ENCODE measurements around the gene STX7. TPM values are rescaled to one million over a fixed set of nuclear protein-coding genes. Genes with fewer than 3 reads are reported as not detected.

STX7 gene
- total RNA-seq, 1 experiment from 2014 or later = 41.0 TPM

- H3K4me1 ChIP-seq = no peaks in the 10 kb centered on the region
- no TSS peak for BruUV-seq (replicated peaks)
- POLR2A ChIA-PET = no interaction called here
- no peaks in the 10 kb centered on the region for H3K27me3 ChIP-seq (replicated peaks; ENCODE audit: control insufficient read depth, insufficient read depth, low read length)
- H3K27me3 Mint-ChIP-seq (ENCODE audit: insufficient read depth, unreplicated experiment) = no peaks in the 10 kb centered on the region
- DNase-seq = no peak
- no peak for TF ChIP-seq CTCF (IDR thresholded peaks at IDR 0.05; ENCODE audit: insufficient read depth in 1 of 2, low read depth in 1 of 2, low read length in 1 of 2, severe bottlenecking in 1 of 2, unreplicated experiment in 1 of 2)
- CTCF ChIA-PET = no interaction called here
- no peaks in the 10 kb centered on the region for H3K9me3 Mint-ChIP-seq (ENCODE audit: unreplicated experiment)
- H3K4me3 ChIP-seq (ENCODE audit: low read depth, low read length) = no peak overlapping the region
- no peaks in the 10 kb centered on the region for H3K4me1 Mint-ChIP-seq (ENCODE audit: low read depth, unreplicated experiment)
- intact Hi-C loops (cut with micrococcal nuclease; ENCODE audit: unreplicated experiment) = loop anchor here (2.0 kb wide), 1 partner anchor 14 kb away; no protein-coding TSS in a partner anchor
- peaks cover 6% of the 10 kb centered on the region for H3K36me3 Mint-ChIP-seq (ENCODE audit: insufficient read depth, unreplicated experiment)
- no peak overlapping the region for H3K27ac Mint-ChIP-seq (ENCODE audit: unreplicated experiment)
- H3K9me3 ChIP-seq = no peaks in the 10 kb centered on the region
- no peaks in the 10 kb centered on the region for H3K36me3 ChIP-seq (ENCODE audit: control insufficient read depth, insufficient read depth, low read length)
- no peak overlapping the region for H3K4me3 Mint-ChIP-seq (ENCODE audit: unreplicated experiment)
Measured at GRCh38 chr6:132479131-132479530, 33.8 kb downstream of the STX7 start.

GRCh38 chr6:132478674-132479073 lies 34.2 kb downstream of the STX7 start:
- H3K9me3 ChIP-seq = no peaks in the 10 kb centered on the region
- no peaks in the 10 kb centered on the region for H3K36me3 ChIP-seq (ENCODE audit: control insufficient read depth, insufficient read depth, low read length)
- H3K9me3 Mint-ChIP-seq (ENCODE audit: unreplicated experiment) = no peaks in the 10 kb centered on the region
- H3K4me3 ChIP-seq (ENCODE audit: low read depth, low read length) = no peak overlapping the region
- no peaks in the 10 kb centered on the region for H3K27me3 ChIP-seq (replicated peaks; ENCODE audit: control insufficient read depth, insufficient read depth, low read length)
- no peak overlapping the region for H3K4me3 Mint-ChIP-seq (ENCODE audit: unreplicated experiment)
- no peak for TF ChIP-seq CTCF (IDR thresholded peaks at IDR 0.05; ENCODE audit: insufficient read depth in 1 of 2, low read depth in 1 of 2, low read length in 1 of 2, severe bottlenecking in 1 of 2, unreplicated experiment in 1 of 2)
- no peaks in the 10 kb centered on the region for H3K4me1 Mint-ChIP-seq (ENCODE audit: low read depth, unreplicated experiment)
- intact Hi-C loops (cut with micrococcal nuclease; ENCODE audit: unreplicated experiment) = loop anchor here (2.0 kb wide), 1 partner anchor 14 kb away; no protein-coding TSS in a partner anchor
- H3K36me3 Mint-ChIP-seq (ENCODE audit: insufficient read depth, unreplicated experiment) = peaks cover 6% of the 10 kb centered on the region
- no peak for DNase-seq
- CTCF ChIA-PET = no interaction called here
- POLR2A ChIA-PET = no interaction called here
- no peaks in the 10 kb centered on the region for H3K4me1 ChIP-seq
- H3K27ac Mint-ChIP-seq (ENCODE audit: unreplicated experiment) = no peak overlapping the region
- H3K27me3 Mint-ChIP-seq (ENCODE audit: insufficient read depth, unreplicated experiment) = no peaks in the 10 kb centered on the region
- no TSS peak for BruUV-seq (replicated peaks)

GRCh38 chr6:132478266-132478665 lies 34.6 kb downstream of the STX7 start:
- H3K4me3 ChIP-seq (ENCODE audit: low read depth, low read length) = no peak overlapping the region
- Mint-ChIP-seq H3K27me3 (ENCODE audit: insufficient read depth, unreplicated experiment) (no peaks in the 10 kb centered on the region), H3K9me3 (ENCODE audit: unreplicated experiment) (no peaks in the 10 kb centered on the region), H3K36me3 (ENCODE audit: insufficient read depth, unreplicated experiment) (peaks cover 6% of the 10 kb centered on the region), H3K4me3 (ENCODE audit: unreplicated experiment) (no peak overlapping the region), H3K4me1 (ENCODE audit: low read depth, unreplicated experiment) (no peaks in the 10 kb centered on the region), H3K27ac (ENCODE audit: unreplicated experiment) (no peak overlapping the region)
- DNase-seq = no peak
- no peaks in the 10 kb centered on the region for H3K36me3 ChIP-seq (ENCODE audit: control insufficient read depth, insufficient read depth, low read length)
- TF ChIP-seq CTCF (IDR thresholded peaks at IDR 0.05; ENCODE audit: insufficient read depth in 1 of 2, low read depth in 1 of 2, low read length in 1 of 2, severe bottlenecking in 1 of 2, unreplicated experiment in 1 of 2) = no peak
- BruUV-seq (replicated peaks) = no TSS peak
- CTCF ChIA-PET = no interaction called here
- no peaks in the 10 kb centered on the region for H3K4me1 ChIP-seq
- H3K9me3 ChIP-seq = no peaks in the 10 kb centered on the region
- intact Hi-C loops (cut with micrococcal nuclease; ENCODE audit: unreplicated experiment) = loop anchor here (2.0 kb wide), 1 partner anchor 13 kb away; no protein-coding TSS in a partner anchor
- no peaks in the 10 kb centered on the region for H3K27me3 ChIP-seq (replicated peaks; ENCODE audit: control insufficient read depth, insufficient read depth, low read length)
- POLR2A ChIA-PET = no interaction called here
